ENCODE data around the gene TMEM220.

DNA sequence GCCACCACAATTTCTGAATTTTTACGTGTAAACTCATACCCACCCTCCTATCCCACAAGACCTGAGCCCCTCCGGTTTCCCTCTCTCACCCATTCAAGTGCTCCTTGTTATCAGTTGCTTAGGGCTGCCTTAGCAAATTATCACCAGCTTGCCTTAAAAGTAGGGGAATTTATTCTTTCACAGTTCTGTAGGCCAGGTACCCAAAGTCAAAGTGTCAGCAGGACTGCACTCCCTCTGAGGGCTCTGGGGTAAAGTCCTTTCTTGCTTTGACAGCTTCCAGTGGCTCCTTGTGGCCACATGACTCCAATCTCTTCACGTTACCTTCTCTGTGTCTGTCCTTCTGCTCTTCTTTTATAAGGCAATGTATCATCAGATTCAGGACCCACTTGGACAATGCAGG, 7.9 kb upstream of the TMEM220 start:
- no peak for TF ChIP-seq PATZ1 (CRISPR knock-in tag; IDR thresholded peaks at IDR 0.05; ENCODE audit: borderline replicate concordance)
- no peak for TF ChIP-seq ZFP3 (CRISPR knock-in tag; IDR thresholded peaks at IDR 0.05)
- TF ChIP-seq CSDC2 (CRISPR knock-in tag; IDR thresholded peaks at IDR 0.05): no peak

Data from SK-N-SH treated with all-trans-retinoic acid at 6 μM for 48 hours (cell line).